K562 (cell line): ENCODE results near the gene WDR64. TPM values are rescaled to one million over a fixed set of nuclear protein-coding genes. Genes with fewer than 3 reads are reported as not detected.

Source experiments
- ADNP ChIP-seq: fragments of 200-800 bp; sonication (Bioruptor generic); IDR thresholded peaks from 2 replicates; pipeline ENCODE4 v1.6.1; 2016; ENCODE audit warnings: missing genetic modification characterization, missing compliant biosample characterization
- CREB3L1 ChIP-seq: fragments of 450-650 bp; IDR thresholded peaks from 2 replicates; pipeline ENCODE4 v1.6.1; 2014; ENCODE audit warnings: low read depth, mild to moderate bottlenecking, moderate library complexity, borderline replicate concordance
- E2F4 ChIP-seq: sonication (generic); formaldehyde crosslinking; IDR thresholded peaks from 2 replicates; pipeline ENCODE4 v1.8.0; 2022; ENCODE audit warnings: mild to moderate bottlenecking, low read depth, missing genetic modification reagents
- EP300 ChIP-seq: IDR thresholded peaks from 2 replicates; pipeline ENCODE4 v1.6.1; 2012; ENCODE audit warnings: low read length, improper control_type of control experiment
- GTF2B ChIP-seq: IDR thresholded peaks from 2 replicates; pipeline ENCODE4 v1.6.1; 2011; ENCODE audit not compliant: insufficient read length; ENCODE audit errors: extremely low read depth
- HDAC2 ChIP-seq: fragments of 450-650 bp; IDR thresholded peaks from 2 replicates; pipeline ENCODE4 v1.6.1; 2016; ENCODE audit warnings: mild to moderate bottlenecking
- HEY1 ChIP-seq: fragments of 250-450 bp; sonication (Bioruptor Pico); IDR thresholded peaks from 2 replicates; pipeline ENCODE4 v1.5.0; 2020; ENCODE audit warnings: mild to moderate bottlenecking, moderate library complexity, borderline replicate concordance
- HNRNPLL ChIP-seq: fragments of 200-400 bp; formaldehyde crosslinking; IDR thresholded peaks from 2 replicates; pipeline ENCODE4 v1.6.1; 2017; ENCODE audit warnings: low read length, low read depth, mild to moderate bottlenecking; ENCODE audit not compliant: poor library complexity, severe bottlenecking
- MBD2 ChIP-seq: sonication (generic); IDR thresholded peaks from 2 replicates; pipeline ENCODE4 v1.6.1; 2016; ENCODE audit warnings: low read depth, borderline replicate concordance
- MTA3 ChIP-seq: fragments of 450-650 bp; formaldehyde crosslinking; IDR thresholded peaks from 2 replicates; pipeline ENCODE4 v1.6.1; 2017; ENCODE audit warnings: mild to moderate bottlenecking, borderline replicate concordance
- NCOR1 ChIP-seq: fragments of 450-650 bp; IDR thresholded peaks from 2 replicates; pipeline ENCODE4 v1.6.1; 2016; ENCODE audit warnings: mild to moderate bottlenecking, moderate library complexity
- POLR2AphosphoS5 ChIP-seq: IDR thresholded peaks from 2 replicates; pipeline ENCODE4 v1.6.1; 2011; ENCODE audit warnings: mild to moderate bottlenecking, low read depth, low read length, moderate library complexity; ENCODE audit not compliant: control insufficient read depth, insufficient read depth
- POLR2H ChIP-seq: IDR thresholded peaks from 2 replicates; pipeline ENCODE4 v1.6.1; 2016; ENCODE audit warnings: missing genetic modification characterization, low read depth, mild to moderate bottlenecking, control low read depth, missing compliant biosample characterization, moderate library complexity
- RNF219 ChIP-seq: fragments of 250-450 bp; sonication (Bioruptor Pico); IDR thresholded peaks from 2 replicates; pipeline ENCODE4 v1.5.0; 2022; ENCODE audit warnings: mild to moderate bottlenecking
- SMARCA4 ChIP-seq: fragments of 450-650 bp; IDR thresholded peaks from 2 replicates; pipeline ENCODE4 v1.6.1; 2016
- TRIM28 ChIP-seq: fragments of 450-650 bp; IDR thresholded peaks from 2 replicates; pipeline ENCODE4 v1.6.1; 2017
- ZMIZ1 ChIP-seq, 2 experiments: fragments of 150-350 bp in 1 of 2; IDR thresholded peaks; 2 replicates each; pipeline ENCODE4 v1.6.1; 2012 to 2016; ENCODE audit warnings: low read depth in 2 of 2, low read length in 2 of 2, mild to moderate bottlenecking in 1 of 2, moderate library complexity in 1 of 2
- ZNF197 ChIP-seq: fragments of 200-800 bp; sonication (Bioruptor generic); IDR thresholded peaks from 2 replicates; pipeline ENCODE4 v1.6.1; 2016; ENCODE audit warnings: low read depth, missing genetic modification characterization, missing compliant biosample characterization
- ZNF24 ChIP-seq: fragments of 450-650 bp; IDR thresholded peaks from 2 replicates; pipeline ENCODE4 v1.6.1; 2016
- polyA plus RNA-seq, 8 experiments: library from polyadenylated mRNA; depleted of rRNA in 4 of 8; stranded (reverse) in 5 of 8; unstranded in 3 of 8; fragments of >200 nt; fragmentation: Nextera tagmentation in 2 of 8; fragmentation: Illumina TruSeq in 1 of 8; extraction: Ambion mirVana in 2 of 8; extraction: Trizol in 1 of 8; gene quantifications; 2 replicates each; pipeline versions ENCODE4 v1.2.1 to v1.2.3, GENCODE V29; 2011 to 2014; ENCODE audit warnings: inconsistent platforms in 1 of 8, missing spikeins in 1 of 8
- total RNA-seq, 7 experiments: library from RNA; depleted of rRNA in 6 of 7; stranded (reverse); fragments of >200 nt in 6 of 7; fragmentation: Illumina TruSeq in 2 of 7; extraction: Trizol in 2 of 7; gene quantifications; 2 replicates each; pipeline versions ENCODE4 v1.2.1 to v1.2.3, GENCODE V29; 2011 to 2021; ENCODE audit warnings: low replicate concordance in 1 of 7

The WDR64 gene
- total and polyA plus RNA-seq, 9 of the 15 experiments (the other 6 are each of a cell fraction or from before 2014, with no cell fraction given), result 0.06 to 0.29 (median 0.19) TPM; not detected in 5

- TF ChIP-seq TRIM28, result no peak
- no peak for TF ChIP-seq GTF2B
- peak; percentile 58; the same call in 1 of the 2 replicates for TF ChIP-seq ADNP (tag)
- peak; percentile 70; the same call in 1 of the 2 replicates for TF ChIP-seq HEY1
- peak; percentile 97 for TF ChIP-seq NCOR1
- no peak for TF ChIP-seq E2F4 (CRISPR knock-in tag)
- peak in 1 of 2 experiments; percentile 87; a peak in 2 of 4 replicates for TF ChIP-seq ZMIZ1 (IDR thresholded peaks at IDR 0.05; ENCODE audit: low read depth in 2 of 2, low read length in 2 of 2)
- TF ChIP-seq MTA3, result peak; percentile 73
- TF ChIP-seq RNF219 (CRISPR knock-in tag), result no peak
- no peak for TF ChIP-seq ZNF24
- peak; percentile 41; the same call in 1 of the 2 replicates for TF ChIP-seq CREB3L1
- no peak for TF ChIP-seq ZNF197 (CRISPR knock-in tag)
- TF ChIP-seq SMARCA4, result peak; percentile 99
- TF ChIP-seq HNRNPLL, result peak; percentile 86
- TF ChIP-seq MBD2, result peak; percentile 44; the same call in 1 of the 2 replicates
- TF ChIP-seq POLR2H (tag), result peak; percentile 51; the same call in 1 of the 2 replicates
- peak; percentile 85; the same call in 1 of the 2 replicates for TF ChIP-seq HDAC2
- TF ChIP-seq POLR2AphosphoS5, result peak; percentile 87
- peak; percentile 98 for TF ChIP-seq EP300
Measured at GRCh38 chr1:241696172-241696814, 44.2 kb downstream of the WDR64 start (continued).
